ENCODE results near the gene TEX261. TPM values are rescaled to one million over a fixed set of nuclear protein-coding genes. Genes with fewer than 3 reads are reported as not detected.

Gene TEX261
- total RNA-seq, 4 donors from 2014 or later = 36.1 to 38.7 (median 37.0) TPM

DNA sequence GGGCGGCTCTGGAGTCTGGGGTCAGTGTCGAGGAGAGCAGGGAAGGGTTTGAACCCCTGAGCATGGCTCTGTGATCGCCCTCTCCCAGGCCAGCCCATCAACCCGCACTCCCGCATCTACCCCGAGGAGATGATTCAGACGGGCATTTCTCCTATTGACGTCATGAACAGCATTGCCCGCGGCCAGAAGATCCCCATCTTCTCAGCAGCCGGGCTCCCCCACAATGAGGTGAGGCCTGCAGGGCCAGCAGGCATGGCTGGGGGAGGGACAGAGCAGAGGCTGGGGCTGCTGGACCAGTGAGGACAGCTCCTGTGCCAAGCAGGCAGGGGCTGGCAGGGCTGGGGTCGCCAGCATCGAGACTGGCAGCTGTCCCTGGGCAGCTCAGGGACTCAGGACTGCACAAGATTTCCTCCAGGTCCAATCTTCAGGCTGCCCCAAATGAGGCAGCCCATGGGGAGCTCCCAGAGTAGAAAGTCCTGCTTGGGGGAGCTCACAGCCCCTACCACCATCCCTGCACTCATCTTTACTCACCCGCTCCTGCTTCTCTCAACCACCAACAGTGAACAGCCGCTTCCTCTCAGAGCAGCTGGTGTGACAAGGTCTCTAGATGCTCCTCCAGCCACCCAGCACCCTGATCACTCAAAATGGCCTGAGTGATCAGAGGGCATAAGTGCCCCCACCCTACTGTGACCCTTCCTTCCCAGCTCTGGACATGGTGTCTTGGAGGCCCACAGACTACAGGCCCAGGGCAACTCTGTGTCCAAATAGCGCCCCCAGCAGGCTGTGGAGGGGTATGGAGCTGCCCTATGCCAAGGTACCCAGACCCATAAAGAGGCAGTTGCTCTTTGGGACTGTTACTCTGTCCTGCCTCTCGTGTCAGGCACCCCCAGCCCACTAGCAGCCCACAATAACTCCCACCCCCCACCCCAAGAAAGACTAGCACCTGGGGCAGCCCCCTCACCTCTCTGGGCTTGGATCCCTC lies 34.5 kb downstream of the TEX261 start:
- DNase-seq (ENCODE audit: low spot score in 2 of 2) = no peak
- peaks cover 0 to 27% of the 10 kb centered on the region in 2 donors for H3K27me3 ChIP-seq

DNA sequence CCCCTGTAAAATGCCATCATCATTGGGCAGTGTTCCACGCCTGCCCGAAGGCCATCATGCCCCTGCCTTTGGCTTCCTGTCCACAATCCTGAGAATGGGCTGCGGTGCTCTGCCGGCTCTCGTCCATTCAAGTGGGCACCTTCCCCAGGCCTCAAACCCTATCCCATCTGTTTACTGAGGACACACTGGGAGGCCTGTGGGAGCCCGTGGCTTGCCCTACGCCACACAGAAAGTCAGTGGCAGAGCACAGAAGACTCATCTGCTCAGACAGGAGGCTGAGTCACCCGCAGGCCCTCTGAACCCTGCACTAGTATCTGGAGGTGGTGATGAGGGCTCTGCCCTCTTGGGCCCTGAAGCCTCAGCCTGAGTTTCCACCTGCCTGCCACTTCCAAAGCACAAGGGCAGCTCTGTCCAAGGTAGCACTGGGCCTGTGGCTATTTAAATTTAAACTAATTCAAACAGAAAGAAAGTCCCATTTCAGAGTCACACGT lies 35.4 kb downstream of the TEX261 start:
- Histone ChIP-seq H3K27me3 (peaks cover 0 to 20% of the 10 kb centered on the region in 2 donors), H3K4me3 (no peak overlapping the region), H3K27ac (no peak overlapping the region), H3K9me3 (no peaks in the 10 kb centered on the region), H3K36me3 (no peaks in the 10 kb centered on the region), H3K4me1 (no peaks in the 10 kb centered on the region)
- 93 to 96% methylated on average over 9 of the region's 9 CpGs for WGBS, 2 donors
- TF ChIP-seq EP300 (IDR thresholded peaks at IDR 0.05) (no peak), POLR2A (IDR thresholded peaks at IDR 0.05) (no peak)
- TF ChIP-seq, protein P1, sequence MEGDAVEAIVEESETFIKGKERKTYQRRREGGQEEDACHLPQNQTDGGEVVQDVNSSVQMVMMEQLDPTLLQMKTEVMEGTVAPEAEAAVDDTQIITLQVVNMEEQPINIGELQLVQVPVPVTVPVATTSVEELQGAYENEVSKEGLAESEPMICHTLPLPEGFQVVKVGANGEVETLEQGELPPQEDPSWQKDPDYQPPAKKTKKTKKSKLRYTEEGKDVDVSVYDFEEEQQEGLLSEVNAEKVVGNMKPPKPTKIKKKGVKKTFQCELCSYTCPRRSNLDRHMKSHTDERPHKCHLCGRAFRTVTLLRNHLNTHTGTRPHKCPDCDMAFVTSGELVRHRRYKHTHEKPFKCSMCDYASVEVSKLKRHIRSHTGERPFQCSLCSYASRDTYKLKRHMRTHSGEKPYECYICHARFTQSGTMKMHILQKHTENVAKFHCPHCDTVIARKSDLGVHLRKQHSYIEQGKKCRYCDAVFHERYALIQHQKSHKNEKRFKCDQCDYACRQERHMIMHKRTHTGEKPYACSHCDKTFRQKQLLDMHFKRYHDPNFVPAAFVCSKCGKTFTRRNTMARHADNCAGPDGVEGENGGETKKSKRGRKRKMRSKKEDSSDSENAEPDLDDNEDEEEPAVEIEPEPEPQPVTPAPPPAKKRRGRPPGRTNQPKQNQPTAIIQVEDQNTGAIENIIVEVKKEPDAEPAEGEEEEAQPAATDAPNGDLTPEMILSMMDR (IDR thresholded peaks at IDR 0.05) = no peak
- DNase-seq (ENCODE audit: low spot score in 2 of 2) = no peak

More for the DNA sequence above, 34.5 kb downstream of the TEX261 start:
- H3K36me3 ChIP-seq = no peaks in the 10 kb centered on the region
- no peak overlapping the region for H3K27ac ChIP-seq
- peaks cover 0 to 7% (median 2%) of the 10 kb centered on the region in 4 donors for H3K4me1 ChIP-seq
- H3K4me3 ChIP-seq = no peak overlapping the region
- no peaks in the 10 kb centered on the region for H3K9me3 ChIP-seq
- WGBS, 2 donors = 82 to 89% methylated on average over 15 to 17 of the region's 17 CpGs
- TF ChIP-seq POLR2A (IDR thresholded peaks at IDR 0.05) (no peak), EP300 (IDR thresholded peaks at IDR 0.05) (no peak)
- TF ChIP-seq, protein P1 (IDR thresholded peaks at IDR 0.05) = no peak

DNA sequence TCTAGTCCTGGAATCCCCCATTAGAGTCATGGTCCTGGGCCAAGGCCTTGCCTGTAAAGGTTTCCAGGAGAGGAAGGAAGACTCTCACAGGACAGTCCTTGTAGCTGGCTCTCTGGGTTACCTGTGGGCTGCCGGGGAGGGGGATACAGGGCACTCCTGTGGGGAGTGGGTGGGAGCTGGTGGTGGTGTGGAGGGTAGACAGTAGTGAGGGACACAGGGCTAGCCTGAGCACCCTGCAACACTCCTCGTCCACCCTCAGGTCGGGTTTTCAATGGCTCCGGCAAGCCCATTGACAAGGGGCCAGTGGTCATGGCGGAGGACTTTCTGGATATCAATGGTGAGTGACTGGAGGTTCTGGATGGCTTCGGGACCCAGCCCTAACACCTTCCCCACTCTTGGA lies 35.9 kb downstream of the TEX261 start:
- H3K9me3 ChIP-seq = no peaks in the 10 kb centered on the region
- H3K27me3 ChIP-seq = peaks cover 0 to 15% of the 10 kb centered on the region in 2 donors
- H3K4me3 ChIP-seq = no peak overlapping the region
- no peak overlapping the region for H3K27ac ChIP-seq
- H3K4me1 ChIP-seq = no peaks in the 10 kb centered on the region
- H3K36me3 ChIP-seq = no peaks in the 10 kb centered on the region
- DNase-seq (ENCODE audit: low spot score in 2 of 2) = no peak
- WGBS, 2 donors = 88 to 89% methylated on average over 6 of the region's 6 CpGs
- TF ChIP-seq POLR2A (IDR thresholded peaks at IDR 0.05) (no peak), EP300 (IDR thresholded peaks at IDR 0.05) (no peak)
- TF ChIP-seq, protein P1 (IDR thresholded peaks at IDR 0.05) = no peak

DNA sequence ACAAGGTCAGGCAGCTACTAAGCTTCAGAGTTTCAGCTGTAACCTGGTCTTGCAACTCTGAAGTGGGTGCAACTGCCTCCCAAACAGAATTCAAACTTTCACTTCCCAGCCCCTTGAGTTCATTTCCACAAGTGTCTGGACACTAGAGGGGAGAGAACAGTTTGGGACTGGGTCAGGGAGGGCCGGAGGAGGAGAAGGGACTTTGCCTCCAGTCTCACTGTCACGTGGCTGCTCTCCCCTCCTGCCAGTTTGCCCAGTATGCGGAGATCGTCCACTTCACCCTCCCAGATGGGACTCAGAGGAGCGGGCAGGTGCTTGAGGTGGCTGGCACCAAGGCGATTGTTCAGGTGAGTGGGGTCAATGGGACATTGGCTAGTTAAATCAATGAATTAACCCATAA lies 36.9 kb downstream of the TEX261 start:
- Histone ChIP-seq H3K27me3 (peaks cover 0 to 7% of the 10 kb centered on the region in 2 donors), H3K36me3 (no peaks in the 10 kb centered on the region), H3K9me3 (no peaks in the 10 kb centered on the region), H3K4me3 (no peak overlapping the region), H3K4me1 (no peaks in the 10 kb centered on the region), H3K27ac (no peak overlapping the region)
- TF ChIP-seq, protein P1 (IDR thresholded peaks at IDR 0.05) = no peak
- no peak for TF ChIP-seq EP300 (IDR thresholded peaks at IDR 0.05)
- DNase-seq (ENCODE audit: low spot score in 2 of 2) = no peak
- 74 to 76% methylated on average over 6 of the region's 6 CpGs for WGBS, 2 donors

DNA sequence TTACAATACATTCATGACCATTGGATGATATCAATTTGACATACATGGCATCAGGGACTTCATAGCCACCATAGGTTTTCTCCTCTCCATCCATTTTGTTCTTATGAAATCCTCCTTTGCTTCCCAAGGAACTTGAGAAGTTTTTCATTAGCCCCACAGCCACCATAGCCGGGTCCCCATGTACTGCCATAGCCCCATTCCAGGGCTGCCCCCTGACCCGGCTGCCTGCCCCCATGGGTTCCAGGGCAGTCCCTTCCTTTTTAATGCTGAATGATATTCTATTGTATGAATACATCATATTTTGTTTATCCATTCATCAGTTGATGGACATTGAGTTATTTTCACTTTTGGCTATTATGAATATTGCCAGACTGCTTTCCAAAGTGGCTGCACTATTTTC lies 38.5 kb downstream of the TEX261 start:
- H3K27ac ChIP-seq = no peak overlapping the region
- H3K4me3 ChIP-seq = no peak overlapping the region
- 63 to 65% methylated on average over 2 of the region's 2 CpGs for WGBS, 2 donors
- peaks cover 0 to 7% of the 10 kb centered on the region in 2 donors for H3K27me3 ChIP-seq
- no peaks in the 10 kb centered on the region for H3K9me3 ChIP-seq
- DNase-seq (ENCODE audit: low spot score in 2 of 2) = no peak
- no peak for TF ChIP-seq EP300 (IDR thresholded peaks at IDR 0.05)
- TF ChIP-seq POLR2A (IDR thresholded peaks at IDR 0.05) = no peak
- TF ChIP-seq, protein P1 (IDR thresholded peaks at IDR 0.05) = no peak
- no peaks in the 10 kb centered on the region for H3K36me3 ChIP-seq
- no peaks in the 10 kb centered on the region for H3K4me1 ChIP-seq
